ENCODE measurements around the gene APOL2. TPM values are rescaled to one million over a fixed set of nuclear protein-coding genes. Genes with fewer than 3 reads are reported as not detected.
"Not testable (repeated sequence)": the region's sequence is repeated elsewhere in the genome, so short reads cannot be mapped to it uniquely, and the experiment has no call there.

APOL2 gene
- total RNA-seq, 1 donor, result 56.1 TPM

DNA sequence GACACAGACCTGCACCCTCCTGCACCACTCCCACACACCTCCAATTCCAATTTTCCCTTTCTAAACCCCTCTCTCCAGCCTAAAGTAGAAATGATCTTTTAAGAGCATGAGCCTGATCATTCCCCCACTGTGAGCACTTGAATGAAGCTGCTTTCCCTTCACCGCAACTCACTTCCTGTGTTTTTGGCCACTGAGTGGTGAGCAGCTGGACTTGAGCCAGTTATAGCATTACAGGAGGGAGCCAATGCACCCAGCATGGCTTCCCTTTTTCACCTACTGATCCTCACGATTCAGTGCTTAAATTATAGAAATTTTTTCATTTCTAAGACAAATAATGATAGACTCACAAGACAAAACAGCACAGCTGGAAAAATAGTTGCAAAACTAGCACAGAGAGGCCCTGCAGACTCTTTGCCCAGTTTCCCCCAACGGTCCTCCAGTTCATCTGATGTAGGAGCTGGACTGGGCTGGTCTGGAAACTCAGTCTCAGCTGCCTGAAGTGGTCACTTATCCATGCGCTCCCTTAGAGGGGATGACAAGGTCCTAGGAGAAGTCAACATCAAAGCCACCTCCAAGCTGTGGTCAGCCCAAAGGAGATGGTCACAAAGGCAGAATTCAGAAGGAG, 28.0 kb downstream of the APOL2 start:
- no peaks in the 10 kb centered on the region for H3K9me3 ChIP-seq (ENCODE audit: low read depth, low read length)
- peaks cover 25% of the 10 kb centered on the region for H3K27me3 ChIP-seq (ENCODE audit: insufficient read depth, low read length)
- no peaks in the 10 kb centered on the region for H3K36me3 ChIP-seq (ENCODE audit: insufficient read depth, low read length)
- H3K79me2 ChIP-seq (ENCODE audit: insufficient read depth, low read length), result no peaks in the 10 kb centered on the region
- no peak overlapping the region for H3K27ac ChIP-seq (ENCODE audit: low read depth, low read length)
- peak overlapping the region; percentile 3 for H3K4me2 ChIP-seq (ENCODE audit: insufficient read depth, low read length)
- no peak for DNase-seq (ENCODE audit: insufficient read length, low spot score, missing footprints)
- TF ChIP-seq, protein P1, sequence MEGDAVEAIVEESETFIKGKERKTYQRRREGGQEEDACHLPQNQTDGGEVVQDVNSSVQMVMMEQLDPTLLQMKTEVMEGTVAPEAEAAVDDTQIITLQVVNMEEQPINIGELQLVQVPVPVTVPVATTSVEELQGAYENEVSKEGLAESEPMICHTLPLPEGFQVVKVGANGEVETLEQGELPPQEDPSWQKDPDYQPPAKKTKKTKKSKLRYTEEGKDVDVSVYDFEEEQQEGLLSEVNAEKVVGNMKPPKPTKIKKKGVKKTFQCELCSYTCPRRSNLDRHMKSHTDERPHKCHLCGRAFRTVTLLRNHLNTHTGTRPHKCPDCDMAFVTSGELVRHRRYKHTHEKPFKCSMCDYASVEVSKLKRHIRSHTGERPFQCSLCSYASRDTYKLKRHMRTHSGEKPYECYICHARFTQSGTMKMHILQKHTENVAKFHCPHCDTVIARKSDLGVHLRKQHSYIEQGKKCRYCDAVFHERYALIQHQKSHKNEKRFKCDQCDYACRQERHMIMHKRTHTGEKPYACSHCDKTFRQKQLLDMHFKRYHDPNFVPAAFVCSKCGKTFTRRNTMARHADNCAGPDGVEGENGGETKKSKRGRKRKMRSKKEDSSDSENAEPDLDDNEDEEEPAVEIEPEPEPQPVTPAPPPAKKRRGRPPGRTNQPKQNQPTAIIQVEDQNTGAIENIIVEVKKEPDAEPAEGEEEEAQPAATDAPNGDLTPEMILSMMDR (IDR thresholded peaks at IDR 0.05; ENCODE audit: extremely low read depth, low read depth, low read length), result no peak
- H2AFZ ChIP-seq (ENCODE audit: low read length), result no peak overlapping the region
- no peaks in the 10 kb centered on the region for H3K4me1 ChIP-seq (ENCODE audit: insufficient read depth, low read length)
- H4K20me1 ChIP-seq (ENCODE audit: insufficient read depth, low read length), result no peaks in the 10 kb centered on the region
- no peak overlapping the region for H3K4me3 ChIP-seq (ENCODE audit: insufficient read depth, low read length)

DNA sequence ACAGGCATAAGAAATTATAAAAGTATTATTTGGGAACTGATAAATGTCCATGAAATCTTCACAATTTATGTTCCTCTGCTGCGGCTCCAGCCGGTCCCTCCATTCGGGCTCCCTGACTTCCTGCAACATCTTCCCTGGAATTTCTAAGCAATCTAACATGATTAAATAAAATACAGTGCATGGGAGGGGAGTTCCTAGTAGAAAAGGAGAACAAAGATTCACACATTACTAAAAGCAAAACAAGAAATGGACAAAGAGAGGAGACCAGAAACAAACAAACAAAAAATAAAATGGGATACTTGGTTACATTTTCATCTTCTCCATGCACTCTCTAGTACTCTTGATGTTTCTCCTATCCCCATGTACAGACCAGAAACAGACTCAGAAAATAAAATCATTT, 29.1 kb downstream of the APOL2 start:
- Histone ChIP-seq H3K79me2 (ENCODE audit: insufficient read depth, low read length) (no peaks in the 10 kb centered on the region), H3K4me3 (ENCODE audit: insufficient read depth, low read length) (no peak overlapping the region), H3K27me3 (ENCODE audit: insufficient read depth, low read length) (peaks cover 19% of the 10 kb centered on the region), H2AFZ (ENCODE audit: low read length) (no peak overlapping the region), H3K4me2 (ENCODE audit: insufficient read depth, low read length) (no peak overlapping the region), H4K20me1 (ENCODE audit: insufficient read depth, low read length) (no peaks in the 10 kb centered on the region), H3K4me1 (ENCODE audit: insufficient read depth, low read length) (no peaks in the 10 kb centered on the region), H3K9me3 (ENCODE audit: low read depth, low read length) (no peaks in the 10 kb centered on the region), H3K36me3 (ENCODE audit: insufficient read depth, low read length) (no peaks in the 10 kb centered on the region), H3K27ac (ENCODE audit: low read depth, low read length) (no peak overlapping the region)
- no peak for DNase-seq (ENCODE audit: insufficient read length, low spot score, missing footprints)
- TF ChIP-seq, protein P1 (IDR thresholded peaks at IDR 0.05; ENCODE audit: extremely low read depth, low read depth, low read length), result no peak

DNA sequence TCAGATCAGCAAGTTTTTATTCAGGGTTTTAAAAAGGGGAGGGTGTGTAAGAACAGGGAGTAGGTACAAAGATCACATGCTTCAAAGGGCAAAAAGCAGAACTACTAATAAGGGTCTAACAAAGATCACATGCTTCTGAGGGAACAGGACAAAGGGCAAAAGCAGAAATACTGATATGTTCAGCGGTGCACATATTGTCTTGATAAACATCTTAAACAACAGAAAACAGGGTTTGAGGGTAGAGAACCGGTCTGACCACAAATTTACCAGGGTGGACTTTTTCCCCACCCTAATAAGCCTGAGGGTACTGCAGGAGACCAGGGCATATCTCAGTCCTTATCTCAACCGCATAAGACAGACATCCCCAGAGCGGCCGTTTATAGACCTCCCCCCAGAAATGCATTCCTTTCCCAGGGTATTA, 29.8 kb downstream of the APOL2 start:
- H3K79me2 ChIP-seq (ENCODE audit: insufficient read depth, low read length); H3K36me3 ChIP-seq (ENCODE audit: insufficient read depth, low read length); DNase-seq (ENCODE audit: insufficient read length, low spot score, missing footprints); H3K4me1 ChIP-seq (ENCODE audit: insufficient read depth, low read length); H2AFZ ChIP-seq (ENCODE audit: low read length); H4K20me1 ChIP-seq (ENCODE audit: insufficient read depth, low read length); H3K4me3 ChIP-seq (ENCODE audit: insufficient read depth, low read length); H3K27ac ChIP-seq (ENCODE audit: low read depth, low read length); H3K4me2 ChIP-seq (ENCODE audit: insufficient read depth, low read length); H3K9me3 ChIP-seq (ENCODE audit: low read depth, low read length): not testable (repeated sequence)
- H3K27me3 ChIP-seq (ENCODE audit: insufficient read depth, low read length), result peaks cover 15% of the 10 kb centered on the region

DNA sequence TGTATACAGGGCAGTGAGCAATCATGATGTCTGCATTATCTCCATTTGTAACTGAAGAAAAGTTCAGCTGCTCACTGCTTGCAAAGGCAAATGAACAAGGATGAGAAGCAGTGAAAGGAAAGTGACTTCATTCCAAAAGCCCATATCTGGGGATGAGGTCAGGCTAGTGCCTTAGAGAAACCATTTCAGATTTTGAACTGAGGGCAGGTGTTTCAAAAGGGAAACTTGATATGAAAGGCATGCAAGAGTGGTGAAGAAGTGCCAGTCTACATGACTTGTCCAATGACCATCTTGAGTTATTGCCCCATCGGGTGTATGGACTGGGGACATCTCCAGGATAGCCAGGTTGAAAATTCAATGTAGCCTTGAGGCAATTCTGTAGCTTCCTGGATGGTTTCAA, 30.4 kb downstream of the APOL2 start:
- Histone ChIP-seq H2AFZ (ENCODE audit: low read length) (no peak overlapping the region), H3K36me3 (ENCODE audit: insufficient read depth, low read length) (no peaks in the 10 kb centered on the region), H3K9me3 (ENCODE audit: low read depth, low read length) (no peaks in the 10 kb centered on the region), H3K4me1 (ENCODE audit: insufficient read depth, low read length) (no peaks in the 10 kb centered on the region), H3K79me2 (ENCODE audit: insufficient read depth, low read length) (no peaks in the 10 kb centered on the region), H3K27ac (ENCODE audit: low read depth, low read length) (no peak overlapping the region), H3K4me3 (ENCODE audit: insufficient read depth, low read length) (no peak overlapping the region), H3K27me3 (ENCODE audit: insufficient read depth, low read length) (peaks cover 15% of the 10 kb centered on the region), H3K4me2 (ENCODE audit: insufficient read depth, low read length) (no peak overlapping the region), H4K20me1 (ENCODE audit: insufficient read depth, low read length) (no peaks in the 10 kb centered on the region)
- DNase-seq (ENCODE audit: insufficient read length, low spot score, missing footprints), result no peak
- TF ChIP-seq, protein P1 (IDR thresholded peaks at IDR 0.05; ENCODE audit: extremely low read depth, low read depth, low read length), result no peak

Data from osteoblast (primary cell).